PC-3 (cell line): Measurements from ENCODE around the gene CRAMP1. TPM values are rescaled to one million over a fixed set of nuclear protein-coding genes. Genes with fewer than 3 reads are reported as not detected.

Source experiments
- ATAC-seq: fragments of 200-7000 bp; cut with Tn5 transposase; 2 replicates; pipeline ENCODE4 v1.9.1; 2020; ENCODE audit warnings: mild to moderate bottlenecking, moderate library complexity
- BruUV-seq: library from RNA; stranded (reverse); fragments of 400-500 nt; replicated peaks from 2 replicates; lab custom pipeline; 2021; lab: Mats Ljungman, UMichigan
- CTCF ChIA-PET: fragments of 300-600 bp; sonication (Branson Sonifier 250); formaldehyde crosslinking; loops from one replicate; lab custom pipeline; 2022; ENCODE audit warnings: antibody characterized with exemption; lab: Charles Lee
- POLR2A ChIA-PET: fragments of 300-600 bp; sonication (Branson Sonifier 250); formaldehyde crosslinking; loops from one replicate; lab custom pipeline; 2022; ENCODE audit warnings: antibody characterized with exemption; ENCODE audit not compliant: unreplicated experiment; lab: Charles Lee
- DNase-seq: peaks from one replicate; pipeline ENCODE4 v3.0.0-alpha.2; 2015
- H2AFZ ChIP-seq: fragments of 300-600 bp; sonication (generic); 2 replicates; pipeline ENCODE4 v1.6.0; 2016; ENCODE audit warnings: antibody characterized with exemption, low read length
- H3F3A ChIP-seq: fragments of 300-600 bp; sonication (generic); one replicate; pipeline ENCODE4 v1.6.0; 2017; ENCODE audit warnings: antibody characterized with exemption, low read length, control low read depth, mild to moderate bottlenecking; ENCODE audit not compliant: unreplicated experiment
- H3K27ac ChIP-seq: fragments of 300-600 bp; sonication (generic); 2 replicates; pipeline ENCODE4 v1.5.1; 2016; ENCODE audit warnings: mild to moderate bottlenecking, low read length
- H3K27me3 ChIP-seq: fragments of 300-600 bp; sonication (generic); 2 replicates; pipeline ENCODE4 v1.6.1; 2016; ENCODE audit warnings: low read length, mixed read lengths
- H3K36me3 ChIP-seq: fragments of 300-600 bp; sonication (generic); 2 replicates; pipeline ENCODE4 v1.6.1; 2016; ENCODE audit warnings: low read depth, mixed run types, low read length, mixed read lengths
- H3K4me1 ChIP-seq: fragments of 300-600 bp; sonication (generic); 2 replicates; pipeline ENCODE4 v1.5.1; 2016; ENCODE audit warnings: low read length; ENCODE audit not compliant: insufficient read depth
- H3K4me2 ChIP-seq: fragments of 300-600 bp; sonication (generic); 2 replicates; pipeline ENCODE4 v1.6.0; 2016; ENCODE audit warnings: low read length
- H3K4me3 ChIP-seq: fragments of 300-600 bp; sonication (generic); 2 replicates; pipeline ENCODE4 v1.5.1; 2016; ENCODE audit warnings: mild to moderate bottlenecking, low read length, mixed read lengths
- H3K79me2 ChIP-seq: fragments of 300-600 bp; sonication (generic); 2 replicates; pipeline ENCODE4 v1.6.1; 2017; ENCODE audit warnings: low read length, mixed read lengths
- H3K9ac ChIP-seq: fragments of 300-600 bp; sonication (generic); 2 replicates; pipeline ENCODE4 v1.6.0; 2016; ENCODE audit warnings: mild to moderate bottlenecking, low read length
- H3K9me2 ChIP-seq: fragments of 300-600 bp; sonication (generic); replicated peaks from 2 replicates; pipeline ENCODE4 v1.6.1; 2016; ENCODE audit warnings: mixed run types, low read length, mixed read lengths
- H3K9me3 ChIP-seq: fragments of 300-600 bp; sonication (generic); 2 replicates; pipeline ENCODE4 v1.6.1; 2016; ENCODE audit warnings: low read length, mixed read lengths
- H4K20me1 ChIP-seq: fragments of 300-600 bp; sonication (generic); 2 replicates; pipeline ENCODE4 v1.6.1; 2016; ENCODE audit warnings: low read length, mixed read lengths
- EZH2 ChIP-seq: fragments of 300-600 bp; sonication (generic); IDR thresholded peaks from one replicate; pipeline ENCODE4 v1.6.1; 2017; ENCODE audit warnings: antibody characterized with exemption, mild to moderate bottlenecking, low read length; ENCODE audit not compliant: unreplicated experiment
- EZH2phosphoT487 ChIP-seq: fragments of 300-600 bp; sonication (generic); IDR thresholded peaks from 2 replicates; pipeline ENCODE4 v1.6.1; 2018; ENCODE audit warnings: mild to moderate bottlenecking, antibody characterized with exemption, low read length, borderline replicate concordance
- intact Hi-C: fragments of 100-400 bp; cut with micrococcal nuclease; formaldehyde crosslinking; loops from 2 replicates; pipeline ENCODE4 v1.9.0; 2023
- total RNA-seq: library from RNA; depleted of rRNA; stranded (reverse); fragments of >200 nt; gene quantifications from 2 replicates; pipeline ENCODE4 v1.2.3, GENCODE V29; 2014
- TF ChIP-seq, protein P1 (sequence below): fragments of 300-600 bp; sonication (generic); conservative IDR thresholded peaks from 2 replicates; pipeline ENCODE4 v1.5.1; 2017; ENCODE audit warnings: antibody characterized with exemption, low read depth, mild to moderate bottlenecking, low read length

The CRAMP1 gene
- total RNA-seq, 1 experiment from 2014 or later, result 8.5 TPM

DNA sequence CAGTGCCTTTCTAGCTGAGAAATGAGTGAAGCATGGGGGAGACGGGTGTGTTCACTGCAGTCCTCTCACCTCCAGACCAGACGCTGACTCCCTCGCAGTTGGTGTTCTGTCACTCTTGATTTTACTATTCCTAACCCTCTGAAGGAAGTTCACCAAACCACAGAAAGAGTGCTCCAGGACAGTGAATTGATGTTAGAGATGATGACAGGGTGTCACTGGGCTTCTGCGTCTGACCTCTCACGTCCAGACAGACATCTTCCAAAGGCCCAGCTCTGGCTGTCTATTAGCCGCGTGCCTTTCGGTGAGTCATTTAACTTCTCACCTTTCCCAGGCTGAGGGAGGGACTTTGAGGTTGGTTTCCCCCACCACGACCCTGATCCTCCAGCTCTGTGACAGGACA is 8.2 kb downstream of the CRAMP1 start:
- Histone ChIP-seq H3K9ac (no peak overlapping the region), H3K36me3 (peaks cover 14% of the 10 kb centered on the region), H2AFZ (no peak overlapping the region), H3K79me2 (peaks cover 88% of the 10 kb centered on the region), H3K4me3 (no peak overlapping the region), H3K9me2 (no peaks in the 10 kb centered on the region), H3K4me2 (no peak overlapping the region), H3K9me3 (no peaks in the 10 kb centered on the region), H3K27me3 (no peaks in the 10 kb centered on the region), H3K4me1 (peaks cover 6% of the 10 kb centered on the region), H3F3A (no peaks in the 10 kb centered on the region), H4K20me1 (no peaks in the 10 kb centered on the region), H3K27ac (no peak overlapping the region)
- ATAC-seq (no peak), DNase-seq (no peak)
- TF ChIP-seq, protein P1, sequence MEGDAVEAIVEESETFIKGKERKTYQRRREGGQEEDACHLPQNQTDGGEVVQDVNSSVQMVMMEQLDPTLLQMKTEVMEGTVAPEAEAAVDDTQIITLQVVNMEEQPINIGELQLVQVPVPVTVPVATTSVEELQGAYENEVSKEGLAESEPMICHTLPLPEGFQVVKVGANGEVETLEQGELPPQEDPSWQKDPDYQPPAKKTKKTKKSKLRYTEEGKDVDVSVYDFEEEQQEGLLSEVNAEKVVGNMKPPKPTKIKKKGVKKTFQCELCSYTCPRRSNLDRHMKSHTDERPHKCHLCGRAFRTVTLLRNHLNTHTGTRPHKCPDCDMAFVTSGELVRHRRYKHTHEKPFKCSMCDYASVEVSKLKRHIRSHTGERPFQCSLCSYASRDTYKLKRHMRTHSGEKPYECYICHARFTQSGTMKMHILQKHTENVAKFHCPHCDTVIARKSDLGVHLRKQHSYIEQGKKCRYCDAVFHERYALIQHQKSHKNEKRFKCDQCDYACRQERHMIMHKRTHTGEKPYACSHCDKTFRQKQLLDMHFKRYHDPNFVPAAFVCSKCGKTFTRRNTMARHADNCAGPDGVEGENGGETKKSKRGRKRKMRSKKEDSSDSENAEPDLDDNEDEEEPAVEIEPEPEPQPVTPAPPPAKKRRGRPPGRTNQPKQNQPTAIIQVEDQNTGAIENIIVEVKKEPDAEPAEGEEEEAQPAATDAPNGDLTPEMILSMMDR, result no peak
- TF ChIP-seq EZH2phosphoT487 (no peak), EZH2 (no peak)
- intact Hi-C loops, result no loop called here
- ChIA-PET CTCF (no interaction called here), POLR2A (no interaction called here)
- BruUV-seq, result no TSS peak

DNA sequence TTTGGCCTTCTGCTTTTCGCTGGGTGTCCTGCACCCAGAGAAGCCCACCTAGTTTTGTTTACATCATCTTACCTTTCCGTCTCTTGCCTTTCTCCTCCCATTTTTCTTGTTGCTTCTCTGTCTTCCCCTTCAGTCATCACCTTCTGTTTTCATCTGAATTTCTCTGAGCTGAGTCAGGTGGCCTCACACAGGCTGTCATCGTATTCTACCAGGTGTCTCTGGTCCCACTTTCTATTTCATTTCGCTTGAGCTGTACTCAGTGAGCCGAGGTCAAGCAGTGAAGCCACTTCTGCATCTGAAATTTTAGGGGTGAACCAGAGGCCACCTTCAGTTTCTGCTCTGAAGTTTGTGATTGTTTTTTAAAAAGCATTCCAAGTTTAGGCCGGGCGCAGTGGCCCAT is 9.7 kb downstream of the CRAMP1 start:
- ChIA-PET CTCF (no interaction called here), POLR2A (no interaction called here)
- Histone ChIP-seq H3K4me1 (no peaks in the 10 kb centered on the region), H3K27me3 (no peaks in the 10 kb centered on the region), H3K36me3 (peaks cover 5% of the 10 kb centered on the region; the same call in 1 of the 2 replicates), H2AFZ (no peak overlapping the region), H3K4me2 (no peak overlapping the region), H3K79me2 (peaks cover 88% of the 10 kb centered on the region), H3K9me2 (no peaks in the 10 kb centered on the region), H4K20me1 (no peaks in the 10 kb centered on the region), H3K9me3 (no peaks in the 10 kb centered on the region), H3K27ac (no peak overlapping the region), H3K4me3 (no peak overlapping the region), H3K9ac (no peak overlapping the region), H3F3A (no peaks in the 10 kb centered on the region)
- BruUV-seq, result no TSS peak
- intact Hi-C loops, result no loop called here
- ATAC-seq (no peak), DNase-seq (no peak)
- TF ChIP-seq EZH2 (no peak), EZH2phosphoT487 (no peak)
- TF ChIP-seq, protein P1, result no peak

DNA sequence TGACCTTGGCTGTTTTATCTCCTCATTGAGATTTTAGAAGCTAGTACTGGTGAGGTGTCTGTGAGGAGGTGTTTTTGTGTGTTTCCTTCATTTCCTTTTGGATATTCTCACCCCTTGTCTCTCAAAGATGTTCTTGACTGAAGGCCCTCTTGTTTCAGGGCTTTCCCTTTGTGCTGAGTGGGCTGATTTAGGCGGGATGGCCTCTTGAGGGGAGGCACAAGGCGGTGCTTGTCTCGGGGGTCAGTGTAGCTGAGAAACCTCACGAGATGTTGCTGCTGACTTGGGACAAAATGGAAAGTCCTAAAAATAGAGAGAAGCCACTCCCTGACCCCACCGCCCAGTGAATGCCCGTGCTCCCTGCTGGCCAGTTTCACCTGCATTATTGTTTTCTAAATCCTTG is 14.2 kb downstream of the CRAMP1 start:
- H2AFZ ChIP-seq, result no peak overlapping the region
- TF ChIP-seq EZH2 (no peak), EZH2phosphoT487 (no peak)
- TF ChIP-seq, protein P1, result no peak
- ATAC-seq, result no peak
- no peak overlapping the region for H3K9ac ChIP-seq
- no peaks in the 10 kb centered on the region for H3K9me3 ChIP-seq
- no peaks in the 10 kb centered on the region for H3K27me3 ChIP-seq
- intact Hi-C loops, result no loop called here
- H3K4me1 ChIP-seq, result no peaks in the 10 kb centered on the region
- H3K27ac ChIP-seq, result no peak overlapping the region
- H3K4me2 ChIP-seq, result no peak overlapping the region
- H3K79me2 ChIP-seq, result peaks cover 90% of the 10 kb centered on the region
- no peaks in the 10 kb centered on the region for H3F3A ChIP-seq
- H4K20me1 ChIP-seq, result no peaks in the 10 kb centered on the region
- no TSS peak for BruUV-seq
- H3K9me2 ChIP-seq, result no peaks in the 10 kb centered on the region
- no peak overlapping the region for H3K4me3 ChIP-seq
- no peaks in the 10 kb centered on the region; the same call in 1 of the 2 replicates for H3K36me3 ChIP-seq
- POLR2A ChIA-PET, result no interaction called here
- CTCF ChIA-PET, result no interaction called here
- DNase-seq, result no peak
